Activated T-helper 1 cell treated with Interleukin-2 at 50 U/mL for 16 hours (primary cell): ENCODE data around the gene ABO.
"Not testable (repeated sequence)": the region's sequence is repeated elsewhere in the genome, so short reads cannot be mapped to it uniquely, and the experiment has no call there.

Source experiments
- DNase-seq: peaks from one replicate; pipeline ENCODE4 v3.0.0-alpha.2; 2020; ENCODE audit warnings: low read depth

The ABO gene

DNA sequence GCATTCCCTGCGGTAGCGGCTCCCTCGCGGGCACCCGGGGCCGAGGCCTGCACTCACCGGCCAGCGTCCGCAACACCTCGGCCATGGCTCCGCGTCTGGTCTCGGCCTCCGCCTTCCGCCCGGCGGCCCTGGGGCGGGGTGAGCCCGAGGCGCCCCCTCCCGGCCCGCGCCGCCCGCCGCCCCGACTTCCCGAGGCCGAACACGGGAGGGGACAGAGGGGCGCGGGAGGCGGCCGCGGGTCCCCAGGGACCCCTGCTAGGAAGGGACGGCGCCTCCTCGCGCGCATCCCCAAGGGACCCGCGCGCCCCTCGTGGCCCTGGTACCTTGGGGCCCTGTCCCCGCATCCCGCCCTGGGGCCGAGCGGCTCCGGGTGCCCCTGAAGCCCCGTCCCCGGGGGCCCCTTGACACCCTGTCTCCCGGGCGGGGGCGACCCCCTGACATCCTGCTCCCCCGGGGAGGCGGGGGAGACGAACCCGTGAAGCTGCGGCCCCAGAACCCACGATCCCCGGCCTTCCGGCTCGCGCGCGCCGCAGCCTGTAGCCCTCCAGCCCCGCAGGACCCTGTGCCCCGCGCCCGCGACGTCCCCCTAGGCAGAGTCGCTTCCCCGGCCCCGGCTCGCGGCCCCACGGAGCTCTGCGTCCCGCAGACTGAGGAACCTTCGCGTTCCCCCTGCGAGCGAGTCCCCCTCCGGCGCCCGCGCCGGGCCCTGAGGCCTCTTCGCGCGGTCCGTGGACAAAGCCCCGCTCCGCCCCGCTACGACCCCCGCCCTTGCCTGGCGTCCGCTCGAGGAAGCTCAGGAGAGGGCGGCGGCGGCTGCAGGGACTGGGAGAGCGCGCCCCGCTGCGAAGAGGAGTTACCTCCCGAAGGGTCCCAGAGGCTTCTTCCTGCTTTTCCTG, at the start of gene ABO:
Gene ABO (minus strand): TSS at position 97 of the 896 bp plus-strand sequence.
- DNase-seq, result no peak

DNA sequence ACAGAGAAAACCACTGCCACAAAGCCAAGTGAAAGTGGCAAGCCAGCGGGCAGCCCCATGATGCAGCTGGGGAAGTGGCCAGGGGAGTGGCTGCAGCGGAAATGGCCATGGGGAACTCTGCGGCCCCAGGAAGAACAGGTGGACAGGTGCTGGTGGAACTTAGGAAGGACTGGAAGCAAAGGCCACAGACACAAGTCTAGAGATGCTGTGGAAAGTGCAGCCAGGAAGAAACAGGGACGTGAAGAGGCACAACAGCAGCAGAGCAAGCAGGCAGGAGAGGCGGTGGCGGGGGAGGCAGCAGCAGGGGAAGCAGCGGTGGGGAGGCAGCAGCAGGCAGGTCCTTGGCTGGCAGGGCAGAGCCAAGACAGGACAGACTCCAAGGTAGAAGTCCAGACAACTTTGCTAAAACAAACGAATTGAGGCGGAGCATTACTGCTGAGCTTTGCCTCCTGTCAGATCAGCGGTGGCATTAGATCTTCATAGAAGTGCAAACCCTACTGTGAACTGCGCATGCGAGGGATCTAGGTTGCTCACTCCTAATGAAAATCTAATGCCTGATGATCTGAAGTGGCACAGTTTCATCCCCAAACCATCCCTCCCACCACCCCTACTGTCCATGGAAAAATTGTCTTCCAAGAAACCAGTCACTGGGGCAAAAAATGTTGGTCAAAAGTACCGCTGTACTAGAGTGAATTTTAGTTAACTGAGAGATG, 49.1 kb upstream of the ABO start:
- DNase-seq, result no peak

DNA sequence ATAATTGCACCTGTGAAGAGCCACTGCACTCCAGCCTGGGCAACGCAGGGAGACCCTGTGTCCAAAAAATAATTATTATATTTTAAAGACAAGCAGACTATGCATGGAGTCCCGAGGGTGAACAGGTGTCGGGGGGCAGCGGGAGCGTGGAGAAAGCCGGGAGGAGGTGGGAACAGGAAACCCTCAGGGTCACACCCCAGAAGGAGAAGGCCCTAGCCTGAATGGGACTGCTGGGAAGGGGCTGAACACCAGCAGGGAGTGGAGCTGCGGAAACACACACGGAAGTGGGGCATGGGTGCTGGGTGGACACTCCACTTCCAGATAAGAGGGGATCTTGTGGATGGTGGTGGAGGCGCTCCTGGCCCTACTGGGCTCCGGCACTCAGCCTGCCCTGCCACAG, 48.2 kb upstream of the ABO start:
- no peak for DNase-seq

DNA sequence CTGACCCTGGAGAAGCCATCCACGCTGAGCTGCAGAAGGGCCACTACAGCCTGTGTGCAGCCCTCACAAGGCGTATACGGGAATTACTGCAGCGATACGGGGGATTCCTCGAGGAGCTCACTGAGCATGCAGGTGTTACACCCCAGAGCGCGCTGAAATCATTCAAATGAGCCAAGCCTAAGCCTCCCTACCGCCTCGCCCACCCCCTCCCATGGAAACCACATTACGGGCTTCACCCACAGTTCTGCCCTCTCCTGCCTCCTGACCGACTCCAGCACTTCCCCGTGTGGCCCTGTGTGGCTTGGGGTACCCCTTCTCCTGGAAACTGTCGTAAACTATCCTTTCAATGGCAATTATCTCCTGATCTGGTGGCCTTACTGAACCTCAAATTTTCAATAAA, 47.7 kb upstream of the ABO start:
- DNase-seq, result no peak

DNA sequence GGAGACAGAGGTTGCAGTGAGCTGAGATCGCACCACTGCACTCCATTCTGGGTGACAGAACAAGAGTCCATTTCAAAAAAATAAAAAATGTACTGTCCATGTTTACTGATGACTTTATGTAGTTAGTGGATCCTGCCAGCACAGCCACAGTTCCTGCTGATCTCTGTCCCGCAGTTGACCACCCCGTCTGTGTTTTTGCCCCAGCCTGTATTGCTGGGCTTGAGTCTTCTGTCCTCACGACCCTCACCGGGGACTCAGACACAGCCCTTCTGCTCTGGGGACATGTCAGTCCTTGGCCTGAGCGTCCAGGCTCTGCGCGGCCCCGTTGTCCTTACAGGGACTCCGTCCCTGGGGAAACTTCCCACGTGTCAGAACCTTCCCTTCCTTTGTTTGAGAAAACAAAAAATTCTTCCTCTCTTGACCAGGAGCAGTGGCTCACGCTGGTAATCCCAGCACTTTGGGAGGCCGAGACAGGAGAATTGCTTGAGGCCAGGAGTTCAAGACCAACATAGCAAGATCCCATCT, 46.5 kb upstream of the ABO start:
- DNase-seq, result no peak

DNA sequence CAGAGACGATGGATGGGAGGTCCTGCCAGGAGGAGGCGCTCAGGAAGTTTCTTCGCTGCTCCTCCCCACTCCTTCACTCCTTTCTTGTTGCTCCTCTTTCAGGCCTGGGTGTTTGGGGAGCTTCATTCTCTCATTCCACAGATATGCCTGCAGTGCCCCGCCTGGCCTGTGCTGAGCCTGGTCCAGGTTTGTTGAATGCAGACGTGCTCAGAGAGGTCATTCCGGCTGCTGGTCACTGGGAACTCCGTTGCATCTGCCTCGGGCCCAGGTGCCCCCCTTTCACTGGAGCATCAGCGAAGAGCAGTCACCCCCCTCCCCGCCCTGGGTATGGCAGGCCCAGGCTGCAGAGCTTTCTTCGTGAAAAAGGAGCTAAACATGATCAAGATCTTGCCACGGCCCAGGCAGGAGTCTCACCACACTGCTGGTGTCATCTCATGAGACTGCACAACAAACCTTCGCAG, 45.5 kb upstream of the ABO start:
- no peak for DNase-seq

DNA sequence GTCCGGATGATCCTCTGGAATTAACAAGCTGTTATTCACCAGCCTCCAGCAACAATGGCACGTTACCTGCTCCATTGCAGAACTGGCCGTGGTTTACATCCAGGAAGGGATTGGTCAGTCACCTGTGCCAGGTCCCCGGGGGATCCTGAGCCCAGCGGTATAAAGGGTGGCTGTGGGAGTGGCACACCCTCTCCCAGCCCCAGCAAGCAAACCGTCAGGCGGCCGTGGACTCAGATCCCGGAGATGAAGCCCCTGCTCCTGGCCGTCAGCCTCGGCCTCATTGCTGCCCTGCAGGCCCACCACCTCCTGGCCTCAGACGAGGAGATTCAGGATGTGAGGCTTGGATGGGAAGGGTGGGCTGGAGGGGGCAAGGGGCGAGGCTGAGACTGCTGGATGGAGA, 42.5 kb upstream of the ABO start:
- DNase-seq, result not testable (repeated sequence)

DNA sequence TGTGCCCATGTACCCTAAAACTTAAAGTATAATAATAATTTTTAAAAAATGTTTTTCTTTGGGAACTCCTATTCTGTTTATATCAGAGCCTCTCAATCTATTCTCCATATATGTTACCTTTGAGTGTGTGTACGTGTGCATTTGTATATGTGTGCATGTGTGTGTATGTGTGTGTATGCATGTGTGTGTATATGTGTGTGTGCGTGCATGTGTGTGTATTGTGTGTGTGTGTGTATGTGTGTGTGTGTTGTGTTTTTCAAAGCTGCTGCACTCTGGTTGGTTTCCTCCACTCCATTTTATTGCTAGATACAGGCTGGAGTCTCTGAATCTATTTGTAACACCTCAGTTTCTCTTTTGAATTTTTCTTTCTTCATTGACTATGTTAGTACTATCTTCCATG, 41.0 kb upstream of the ABO start:
- DNase-seq, result no peak

DNA sequence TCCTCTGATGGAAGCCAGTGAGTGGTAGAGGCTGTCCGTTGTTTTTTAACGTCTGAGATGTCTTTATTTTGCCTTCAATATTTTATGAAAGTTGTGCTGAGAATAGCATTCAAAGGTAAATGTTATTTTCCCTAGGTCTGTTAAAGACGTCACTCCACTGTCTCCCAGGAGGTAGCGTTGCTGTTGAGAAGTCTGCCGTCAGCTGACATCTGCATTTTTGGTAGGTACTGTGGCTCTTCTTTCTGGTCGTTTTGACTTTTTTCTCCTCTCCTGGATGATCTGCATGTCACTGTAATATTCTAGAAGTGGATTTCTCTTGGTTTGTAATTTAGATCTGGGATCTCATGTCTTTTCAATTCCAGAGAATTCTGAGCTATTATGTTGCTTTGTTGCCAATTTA, 34.6 kb upstream of the ABO start:
- no peak for DNase-seq

DNA sequence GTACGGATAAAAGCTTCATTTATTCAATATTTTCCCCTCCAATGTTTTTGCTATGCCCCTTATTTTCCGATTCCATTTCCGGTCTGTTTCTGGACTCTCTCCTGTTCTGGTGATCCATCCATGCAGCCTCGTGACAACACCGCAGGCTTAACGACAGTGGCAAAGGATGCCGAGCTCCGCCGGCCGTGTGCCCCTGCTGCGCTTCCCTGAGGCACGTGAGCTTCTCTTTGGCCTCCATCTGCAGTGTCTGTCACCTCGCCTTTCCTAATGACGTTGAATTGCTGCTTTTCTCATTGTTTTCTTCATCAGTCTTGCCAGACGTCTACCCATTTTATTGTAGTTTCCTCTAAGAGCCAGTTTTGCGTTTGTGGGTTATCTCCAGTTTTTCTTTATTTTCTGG, 32.3 kb upstream of the ABO start:
- DNase-seq, result no peak

DNA sequence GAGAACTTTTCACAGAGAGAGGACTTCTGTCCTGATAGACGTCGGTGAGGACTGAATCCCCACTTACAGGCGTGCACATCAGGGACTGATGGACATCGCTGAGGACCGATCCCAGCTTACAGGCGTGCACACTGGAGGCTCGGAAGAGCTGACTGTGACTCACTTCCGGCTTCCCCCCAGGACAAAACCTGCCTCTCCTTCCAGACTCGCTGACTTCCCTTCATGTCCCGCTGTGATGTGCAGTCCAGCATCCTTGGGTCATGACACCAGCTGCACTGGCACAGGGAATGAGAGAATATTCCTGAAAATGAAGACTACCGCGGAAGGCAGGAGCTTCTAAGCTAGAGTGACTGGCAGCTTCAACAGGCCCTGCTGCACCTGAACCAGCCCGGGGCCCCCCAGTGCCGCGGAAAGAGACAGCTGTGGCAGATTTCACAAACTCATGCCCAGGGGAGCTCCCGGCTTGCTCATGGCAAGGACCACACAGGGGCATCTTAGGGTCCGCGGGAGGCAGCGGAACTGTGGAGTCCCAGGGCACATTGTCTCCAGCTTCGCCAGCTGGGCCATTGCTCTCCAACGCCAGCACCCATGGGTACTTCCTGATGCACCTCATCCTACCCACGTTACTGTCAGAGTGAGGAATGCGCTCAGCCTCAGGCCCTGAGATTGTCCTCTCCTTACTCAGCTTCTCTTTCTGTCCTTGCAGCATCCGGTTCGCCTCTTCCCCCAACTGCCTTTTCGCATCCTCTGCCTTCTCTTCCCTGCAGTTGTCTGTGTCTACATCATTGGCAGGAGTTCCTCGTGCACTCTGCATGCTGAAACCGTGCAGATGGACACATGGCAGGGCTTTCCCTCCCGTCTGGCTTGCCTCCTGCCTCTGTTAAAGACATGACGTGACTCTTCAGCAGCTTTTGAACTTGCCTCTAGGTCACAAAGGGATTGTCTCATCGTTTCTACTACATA, 31.5 kb upstream of the ABO start:
- no peak for DNase-seq

DNA sequence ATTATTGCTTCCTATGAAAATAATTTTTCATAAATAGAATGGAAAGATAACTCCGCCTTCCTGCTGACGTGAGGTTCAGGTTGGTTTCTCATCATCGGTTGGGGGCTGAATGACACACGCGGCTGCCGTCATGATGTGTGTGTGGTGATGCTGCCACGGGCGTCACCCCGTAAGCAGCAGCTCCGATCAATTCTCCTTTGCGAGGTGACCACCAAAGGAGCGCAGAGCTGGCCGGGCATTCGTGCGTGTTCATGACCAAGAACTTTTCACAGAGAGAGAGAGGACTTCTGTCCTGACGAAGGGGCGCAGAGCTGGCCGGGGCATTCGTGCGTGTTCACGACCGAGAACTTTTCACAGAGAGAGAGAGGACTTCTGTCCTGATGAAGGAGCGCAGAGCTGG, 30.7 kb upstream of the ABO start:
- DNase-seq, result no peak

DNA sequence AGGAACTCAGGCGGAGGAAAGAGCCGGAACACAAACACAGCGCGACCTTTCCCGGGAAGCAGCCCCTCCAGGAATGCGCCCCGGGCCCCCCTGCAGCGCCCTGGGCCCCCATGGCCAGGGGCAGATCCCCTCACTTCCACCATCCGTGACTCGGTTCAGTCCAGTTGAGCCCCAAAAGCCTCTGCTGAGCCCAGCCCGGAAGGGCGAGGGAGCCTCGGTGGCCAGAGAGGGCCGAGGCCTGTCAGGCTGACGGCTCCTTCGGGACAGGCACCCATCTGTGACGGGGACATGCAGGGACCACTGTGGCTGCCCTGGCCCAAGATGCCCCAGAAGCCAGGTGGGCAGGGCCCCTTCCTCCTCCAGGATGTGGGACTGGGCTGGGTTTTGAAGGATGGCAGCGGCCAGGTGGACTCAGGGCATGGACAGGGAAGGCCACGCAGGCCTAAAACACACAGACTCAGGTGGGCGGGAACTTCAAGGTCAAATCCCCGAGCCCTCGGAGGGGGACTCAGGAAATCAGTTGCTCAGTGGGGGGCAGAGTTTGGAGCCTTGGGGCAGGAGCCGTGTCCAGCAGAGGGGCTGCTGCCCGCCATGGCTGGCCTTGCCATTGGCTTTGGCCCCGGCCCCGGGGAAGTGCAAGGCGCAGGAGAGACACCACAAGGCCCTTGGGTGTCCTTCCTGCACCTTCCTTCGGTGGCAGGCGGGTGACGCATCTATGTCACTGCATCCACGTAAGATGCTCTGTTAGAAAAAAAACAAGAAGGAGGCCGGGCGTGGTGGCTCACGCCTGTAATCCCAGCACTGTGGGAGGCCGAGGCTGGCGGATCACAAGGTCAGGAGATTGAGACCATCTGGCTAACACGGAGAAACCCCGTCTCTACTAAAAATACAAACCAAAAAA, 29.7 kb upstream of the ABO start:
- no peak for DNase-seq

DNA sequence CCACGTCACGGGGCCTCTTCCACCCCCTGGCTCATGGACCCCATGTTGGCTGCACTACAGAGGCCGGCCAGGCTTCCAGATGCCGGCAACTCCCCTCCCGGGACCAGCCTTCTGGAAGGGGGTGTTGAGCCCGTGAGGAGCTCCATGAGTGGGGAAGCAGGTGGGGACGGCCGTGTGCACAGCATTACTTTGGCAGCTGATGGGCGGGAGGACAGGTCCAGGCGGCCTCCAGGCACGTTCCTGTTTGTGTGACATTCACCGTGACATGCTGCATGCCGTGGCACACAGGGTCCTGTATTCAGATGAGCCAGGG, 29.1 kb upstream of the ABO start:
- DNase-seq, result no peak

DNA sequence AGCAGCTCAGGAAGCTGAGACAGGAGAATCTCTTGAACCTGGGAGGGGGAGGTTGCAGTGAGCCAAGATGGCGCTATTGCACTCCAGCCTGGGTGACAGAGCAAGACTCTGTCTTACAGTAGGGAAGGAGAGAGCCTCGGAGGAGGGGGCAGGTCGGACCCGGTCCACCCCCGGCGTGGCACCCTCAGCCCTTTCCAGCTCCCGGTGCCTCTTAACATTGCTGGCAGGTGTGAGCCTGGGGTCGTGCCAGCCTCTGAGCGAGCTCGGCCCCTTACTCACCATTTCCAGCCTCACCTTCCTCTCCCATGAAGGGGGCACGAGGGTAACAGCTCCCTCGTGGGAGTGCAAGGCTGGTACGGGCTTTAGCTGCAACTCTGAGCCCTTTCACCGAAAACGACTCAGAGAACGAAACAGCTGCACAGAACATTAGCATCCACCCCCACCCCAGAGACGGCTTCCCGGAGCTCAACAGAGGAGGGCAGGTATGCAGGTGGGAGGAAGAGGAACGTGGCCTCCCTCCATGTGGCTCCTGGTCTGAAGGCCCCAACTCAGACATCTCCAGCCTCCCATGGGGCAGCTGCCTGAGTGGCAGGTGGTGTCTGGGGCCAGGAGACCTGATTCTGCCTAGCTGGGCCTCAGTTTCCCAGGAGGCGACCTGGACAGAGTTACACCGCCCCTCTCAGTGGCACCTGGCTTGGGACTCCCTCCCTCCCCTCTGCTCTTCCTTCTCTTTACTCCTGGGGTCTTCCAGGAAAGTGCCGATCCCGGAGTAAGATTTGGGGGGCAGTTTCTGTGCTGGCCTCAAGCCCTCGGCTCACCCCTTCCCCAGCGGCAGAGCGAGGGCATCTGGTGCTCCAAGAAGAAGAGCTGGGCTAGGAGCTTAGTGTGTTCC, 28.5 kb upstream of the ABO start:
- no peak for DNase-seq

DNA sequence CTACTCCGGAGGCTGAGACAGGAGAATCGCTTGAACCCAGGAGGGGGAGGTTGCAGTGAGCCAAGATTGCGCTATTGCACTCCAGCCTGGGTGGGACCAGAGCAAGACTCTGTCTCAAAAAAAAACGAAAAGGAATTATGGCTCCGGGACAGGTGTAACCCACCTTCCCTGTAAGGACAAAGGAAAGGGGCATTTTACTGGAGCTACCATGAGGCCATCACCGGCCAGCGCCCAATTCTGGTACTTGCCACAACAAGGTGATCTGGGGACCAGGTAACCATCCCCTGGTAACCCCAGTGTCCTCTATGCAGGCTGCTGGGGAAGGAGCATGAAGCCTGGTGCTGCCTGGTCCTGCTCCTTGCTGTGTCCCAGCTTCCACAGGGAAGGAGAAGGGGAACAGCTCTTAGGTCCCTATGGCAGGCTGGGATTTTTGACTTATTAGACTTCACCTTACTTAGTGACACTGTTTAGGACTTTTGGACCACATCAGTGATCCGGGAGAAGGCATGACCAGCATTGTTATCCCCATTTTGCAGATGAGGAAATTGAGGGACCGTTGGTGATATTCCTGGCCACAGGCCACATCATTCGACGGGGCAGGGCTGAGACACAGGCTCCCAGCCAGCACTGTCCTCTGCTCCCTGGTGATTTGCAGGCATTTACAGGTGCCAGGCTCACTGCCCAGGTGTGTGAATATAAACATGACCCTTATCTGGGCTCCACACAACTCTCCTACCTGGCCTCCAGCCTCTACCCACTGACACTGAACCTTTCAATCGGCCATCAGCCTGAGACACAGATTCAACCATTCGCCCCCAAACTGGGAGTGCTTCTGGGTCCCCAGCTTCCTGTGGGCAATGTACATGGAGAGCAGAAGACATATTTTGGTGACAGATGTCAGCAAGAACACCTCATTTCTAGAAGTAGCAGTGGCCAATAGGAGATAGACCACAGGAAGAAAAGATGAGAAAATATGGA, 26.5 kb upstream of the ABO start:
- no peak for DNase-seq

DNA sequence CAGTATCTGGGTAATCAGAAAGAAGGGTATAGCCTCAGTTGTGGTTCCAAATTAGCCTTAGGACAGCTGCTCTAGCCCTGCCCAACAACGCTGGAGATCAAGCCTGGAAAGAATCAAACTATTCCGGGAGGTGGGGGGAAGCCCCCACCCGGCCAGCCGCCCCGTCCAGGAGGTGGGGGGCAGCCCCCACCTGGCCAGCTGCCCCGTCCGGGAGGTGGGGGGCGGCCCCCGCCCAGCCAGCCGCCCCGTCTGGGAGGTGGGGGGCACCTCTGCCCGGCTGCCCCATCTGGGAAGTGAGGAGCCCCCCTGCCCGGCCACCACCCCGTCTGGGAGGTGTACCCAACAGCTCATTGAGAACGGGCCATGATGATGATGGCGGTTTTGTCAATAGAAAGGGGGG, 25.0 kb upstream of the ABO start:
- not testable (repeated sequence) for DNase-seq

DNA sequence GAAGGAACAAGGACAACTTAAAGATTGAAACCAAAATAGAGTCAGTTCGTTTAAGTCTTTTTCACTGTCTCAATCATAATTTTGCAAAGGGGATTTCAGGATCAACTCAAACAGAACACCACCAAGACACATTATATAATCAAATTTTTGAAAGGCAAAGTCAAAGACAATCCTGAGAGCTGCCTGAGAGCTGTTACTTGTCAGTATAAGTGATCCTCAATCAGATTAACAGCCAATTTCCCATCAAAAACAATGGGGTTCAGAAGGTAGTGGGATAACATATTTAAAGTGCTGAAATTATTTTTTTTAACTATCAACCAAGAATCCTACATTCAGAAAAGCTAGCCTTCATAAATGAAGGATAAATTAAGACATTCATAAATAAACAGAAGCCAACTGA, 19.3 kb upstream of the ABO start:
- DNase-seq, result no peak

DNA sequence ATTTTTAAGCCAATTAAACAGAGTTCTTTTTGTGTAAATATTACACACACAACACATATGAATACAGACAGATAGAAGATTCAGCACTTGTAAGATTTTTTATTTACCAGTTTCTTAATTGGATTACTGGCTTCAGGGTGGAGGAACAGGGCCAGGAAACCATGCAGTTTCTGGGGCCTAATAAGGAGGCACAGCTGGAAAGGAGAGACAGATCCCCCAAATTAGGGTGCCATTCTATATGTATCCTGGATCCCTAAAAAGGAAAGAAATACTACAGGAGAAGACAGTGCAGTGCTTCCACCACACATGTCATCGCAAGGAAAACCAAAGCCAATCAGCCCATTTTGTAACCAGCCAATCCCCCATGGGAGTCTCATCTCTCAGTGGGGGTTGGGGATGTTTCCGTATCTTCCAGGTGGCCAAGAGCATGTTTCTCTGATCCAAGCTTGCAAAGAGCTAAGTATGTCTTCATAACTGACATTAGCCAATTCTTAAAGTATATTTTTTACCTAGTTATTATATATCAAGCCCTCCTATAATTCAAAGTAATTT, 15.8 kb upstream of the ABO start:
- no peak for DNase-seq
